ENCODE measurements around the gene TGFBR3. TPM values are rescaled to one million over a fixed set of nuclear protein-coding genes. Genes with fewer than 3 reads are reported as not detected.

Gene TGFBR3
- total and polyA plus RNA-seq, 2 of the 13 experiments (the other 11 are each of a cell fraction or from before 2014, with no cell fraction given): 76.5 to 195 TPM

GRCh38 chr1:91768120-91768519, 117.8 kb downstream of the TGFBR3 start:
- DNase-seq (ENCODE audit: low spot score) (no peak), FAIRE-seq (no peak), ATAC-seq (no peak)
- in situ Hi-C loops (cut with HindIII; ENCODE audit: extremely low pct_ligation_motif_present, low pct_unique_long_range_greater_than_20kb) (no loop called here), intact Hi-C loops (cut with micrococcal nuclease; ENCODE audit: unreplicated experiment) (loop anchor here (10.0 kb wide), 1 partner anchor 117 kb away; the partner anchor contains the start of gene TGFBR3)
- 97% methylated on average over 4 of the region's 4 CpGs for WGBS (ENCODE audit: low lambda C conversion rate)
- ChIA-PET POLR2A (no interaction called here), CTCF (ENCODE audit: low intra/inter-chr PET ratio, low total read pairs) (no interaction called here)
- Histone ChIP-seq H3K27me3 (ENCODE audit: control insufficient read depth in 1 of 2, insufficient read depth in 2 of 2, low read length in 2 of 2) (no peaks in the 10 kb centered on the region), H3K4me2 (ENCODE audit: low read depth, low read length) (no peak overlapping the region), H2AFZ (ENCODE audit: low read length) (no peak overlapping the region), H3K4me1 (ENCODE audit: insufficient read depth, low read length) (peaks cover 78% of the 10 kb centered on the region), H3K79me2 (ENCODE audit: insufficient read depth, low read length) (peaks cover 50% of the 10 kb centered on the region), H4K20me1 (ENCODE audit: insufficient read depth, low read length) (peaks cover 4% of the 10 kb centered on the region; the same call in 1 of the 2 replicates), H3K27ac (ENCODE audit: extremely low read length, insufficient read depth, low read length) (no peak overlapping the region), H3K9ac (ENCODE audit: insufficient read depth, low read depth, low read length) (no peak overlapping the region), H3K4me3 (replicated peaks in 1 of 3; ENCODE audit: insufficient read depth in 1 of 3, low read depth in 2 of 3, low read length in 3 of 3) (no peak overlapping the region), H3K9me3 (ENCODE audit: low read length) (no peaks in the 10 kb centered on the region), H3K36me3 (replicated peaks in 1 of 2; ENCODE audit: control insufficient read depth in 1 of 2, insufficient read depth in 2 of 2, low read length in 2 of 2) (peaks cover 11 to 49% of the 10 kb centered on the region in 2 experiments)
- TF ChIP-seq ZFX (CRISPR knock-in tag; IDR thresholded peaks at IDR 0.05; ENCODE audit: low read depth) (no peak), AGO2 (optimal IDR thresholded peaks at IDR 0.05; ENCODE audit: low read depth, low read length) (peak; percentile 55)
- no TSS peak for BruUV-seq (replicated peaks)

- 20% methylated on average over 5 of the region's 5 CpGs for WGBS (ENCODE audit: low lambda C conversion rate)
- H3K9ac ChIP-seq (ENCODE audit: insufficient read depth, low read depth, low read length): no peak overlapping the region
- H4K20me1 ChIP-seq (ENCODE audit: insufficient read depth, low read length): peaks cover 4% of the 10 kb centered on the region; the same call in 1 of the 2 replicates
- peaks cover 12 to 47% of the 10 kb centered on the region in 2 experiments for H3K36me3 ChIP-seq (replicated peaks in 1 of 2; ENCODE audit: control insufficient read depth in 1 of 2, insufficient read depth in 2 of 2, low read length in 2 of 2)
- intact Hi-C loops (cut with micrococcal nuclease; ENCODE audit: unreplicated experiment) (loop anchor here (10.0 kb wide), 1 partner anchor 118 kb away; the partner anchor contains the start of gene TGFBR3), in situ Hi-C loops (cut with HindIII; ENCODE audit: extremely low pct_ligation_motif_present, low pct_unique_long_range_greater_than_20kb) (no loop called here)
- H2AFZ ChIP-seq (ENCODE audit: low read length): no peak overlapping the region
- H3K27ac ChIP-seq (ENCODE audit: extremely low read length, insufficient read depth, low read length): peak overlapping the region; percentile 51
- H3K4me2 ChIP-seq (ENCODE audit: low read depth, low read length): peak overlapping the region; percentile 34
- peak; percentile 66 for DNase-seq (ENCODE audit: low spot score)
- no peaks in the 10 kb centered on the region for H3K27me3 ChIP-seq (ENCODE audit: control insufficient read depth in 1 of 2, insufficient read depth in 2 of 2, low read length in 2 of 2)
- no peak overlapping the region; a peak in 1 of 6 replicates for H3K4me3 ChIP-seq (replicated peaks in 1 of 3; ENCODE audit: insufficient read depth in 1 of 3, low read depth in 2 of 3, low read length in 3 of 3)
- no TSS peak for BruUV-seq (replicated peaks)
- peaks cover 58% of the 10 kb centered on the region for H3K79me2 ChIP-seq (ENCODE audit: insufficient read depth, low read length)
- FAIRE-seq: peak; percentile 77
- H3K9me3 ChIP-seq (ENCODE audit: low read length): no peaks in the 10 kb centered on the region
- H3K4me1 ChIP-seq (ENCODE audit: insufficient read depth, low read length): peaks cover 90% of the 10 kb centered on the region
- ATAC-seq: peak; percentile 78
- POLR2A ChIA-PET: no interaction called here
- CTCF ChIA-PET (ENCODE audit: low intra/inter-chr PET ratio, low total read pairs): no interaction called here
- TF ChIP-seq FOXP4 (CRISPR knock-in tag; IDR thresholded peaks at IDR 0.05) (peak; percentile 80), RBM22 (optimal IDR thresholded peaks at IDR 0.05; ENCODE audit: low read length) (peak; percentile 79), ZNF317 (CRISPR knock-in tag; IDR thresholded peaks at IDR 0.05) (0 out of 2 replicates have a peak, but pooled peaks have one; percentile 21), ONECUT2 (CRISPR knock-in tag; IDR thresholded peaks at IDR 0.05) (peak; percentile 44; the same call in 1 of the 2 replicates), SAP130 (CRISPR knock-in tag; IDR thresholded peaks at IDR 0.05; ENCODE audit: low read depth) (peak; percentile 19; the same call in 1 of the 2 replicates), ZSCAN12 (CRISPR knock-in tag; IDR thresholded peaks at IDR 0.05) (no peak), U2AF2 (IDR thresholded peaks at IDR 0.05; ENCODE audit: low read depth, low read length) (no peak), ZNF614 (CRISPR knock-in tag; IDR thresholded peaks at IDR 0.05; ENCODE audit: borderline replicate concordance) (0 out of 2 replicates have a peak, but pooled peaks have one; percentile 27), POLR2G (IDR thresholded peaks at IDR 0.05; ENCODE audit: low read depth, low read length) (peak; percentile 32; the same call in 1 of the 2 replicates), SALL1 (CRISPR knock-in tag; IDR thresholded peaks at IDR 0.05) (peak; percentile 39; the same call in 1 of the 2 replicates), IKZF5 (CRISPR knock-in tag; IDR thresholded peaks at IDR 0.05) (0 out of 2 replicates have a peak, but pooled peaks have one; percentile 29), ZMYM4 (CRISPR knock-in tag; IDR thresholded peaks at IDR 0.05) (peak; percentile 58; the same call in 1 of the 2 replicates), SMAD3 (CRISPR knock-in tag; IDR thresholded peaks at IDR 0.05) (no peak)
These were observed 119.1 kb downstream of the TGFBR3 start for GRCh38 chr1:91766883-91767282.
